IPS-15b (cell line): Measurements from ENCODE around the gene EVI2B.
"Not testable (repeated sequence)": the region's sequence is repeated elsewhere in the genome, so short reads cannot be mapped to it uniquely, and the experiment has no call there.

ENCODE experiments used
- H3K27me3 ChIP-seq: one replicate; pipeline ENCODE4 v1.6.1; 2013; ENCODE audit warnings: low read length; ENCODE audit not compliant: control insufficient read depth, insufficient read depth
- H3K36me3 ChIP-seq: one replicate; pipeline ENCODE4 v1.6.1; 2013; ENCODE audit warnings: low read length; ENCODE audit not compliant: control insufficient read depth, insufficient read depth
- H3K4me1 ChIP-seq: one replicate; pipeline ENCODE4 v1.6.1; 2013; ENCODE audit warnings: mild to moderate bottlenecking, low read length; ENCODE audit not compliant: control insufficient read depth, insufficient read depth
- H3K4me3 ChIP-seq: one replicate; pipeline ENCODE4 v1.5.1; 2013; ENCODE audit warnings: low read depth, low read length
- H3K9ac ChIP-seq: one replicate; pipeline ENCODE4 v1.6.1; 2013; ENCODE audit warnings: low read depth, mild to moderate bottlenecking, low read length
- H3K9me3 ChIP-seq: one replicate; pipeline ENCODE4 v1.6.1; 2013; ENCODE audit warnings: mild to moderate bottlenecking, low read length; ENCODE audit not compliant: control insufficient read depth, insufficient read depth

The EVI2B gene

DNA sequence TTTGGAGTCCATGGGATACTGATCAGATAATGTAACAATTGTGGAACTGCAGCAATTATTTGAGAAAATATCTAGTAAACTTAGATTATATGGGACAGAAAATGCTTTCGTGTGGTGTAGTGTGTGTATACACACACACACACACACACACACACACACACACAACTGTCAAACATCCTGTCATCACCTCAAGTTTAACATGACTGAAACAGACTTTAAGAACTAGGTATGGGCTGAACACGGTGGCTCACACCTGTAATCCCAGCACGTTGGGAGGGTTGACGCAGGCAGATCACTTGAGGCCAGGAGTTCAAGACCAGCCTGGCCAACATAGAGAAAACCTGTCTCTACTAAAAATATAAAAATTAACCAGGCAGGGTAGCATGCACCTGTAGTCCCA is 8.1 kb upstream of the EVI2B start:
- Histone ChIP-seq H3K9me3 (no peaks in the 10 kb centered on the region), H3K9ac (no peak overlapping the region), H3K4me1 (no peaks in the 10 kb centered on the region), H3K36me3 (no peaks in the 10 kb centered on the region), H3K4me3 (no peak overlapping the region), H3K27me3 (no peaks in the 10 kb centered on the region)

DNA sequence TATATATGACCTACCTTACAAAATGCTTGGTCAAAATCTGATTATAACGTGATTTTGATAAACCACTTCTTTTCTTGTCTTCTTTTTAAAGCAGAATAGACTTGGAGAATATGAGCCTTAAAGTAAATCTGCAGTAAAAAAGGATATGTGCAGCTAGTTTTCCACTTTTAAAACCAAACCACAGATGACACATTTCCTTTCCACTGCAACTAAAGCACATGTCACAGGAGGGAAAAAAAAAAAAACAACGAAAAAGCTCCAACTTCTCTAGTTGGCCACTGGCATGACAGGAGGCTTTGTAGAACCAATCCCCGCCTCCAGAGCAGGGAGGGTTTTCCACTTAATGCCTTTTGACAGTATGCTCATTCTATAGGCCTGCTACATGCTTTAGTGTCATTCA is 7.6 kb upstream of the EVI2B start, which contains the start of gene EVI2A:
Gene EVI2A, minus strand, starts transcription at position 142 of the 400 bp plus-strand sequence. CDS start 2,609 bp downstream, outside the sequence.
- H3K4me1 ChIP-seq = no peaks in the 10 kb centered on the region
- no peaks in the 10 kb centered on the region for H3K27me3 ChIP-seq
- H3K36me3 ChIP-seq = no peaks in the 10 kb centered on the region
- no peaks in the 10 kb centered on the region for H3K9me3 ChIP-seq
- no peak within 1 kb of the TSS for H3K4me3 ChIP-seq
- no peak within 1 kb of the TSS for H3K9ac ChIP-seq

- Histone ChIP-seq H3K4me1 (no peaks in the 10 kb centered on the region), H3K9me3 (no peaks in the 10 kb centered on the region), H3K36me3 (no peaks in the 10 kb centered on the region), H3K4me3 (no peak overlapping the region), H3K27me3 (no peaks in the 10 kb centered on the region), H3K9ac (no peak overlapping the region)
These were observed 6.9 kb upstream of the EVI2B start for GRCh38 chr17:31320791-31321190.

- Histone ChIP-seq H3K4me3 (no peak overlapping the region), H3K9me3 (no peaks in the 10 kb centered on the region), H3K27me3 (no peaks in the 10 kb centered on the region), H3K9ac (no peak overlapping the region), H3K36me3 (no peaks in the 10 kb centered on the region), H3K4me1 (no peaks in the 10 kb centered on the region)
These were observed 6.4 kb upstream of the EVI2B start for GRCh38 chr17:31320241-31320640.

- H3K27me3 ChIP-seq = no peaks in the 10 kb centered on the region
- no peaks in the 10 kb centered on the region for H3K9me3 ChIP-seq
- H3K9ac ChIP-seq = no peak overlapping the region
- no peak overlapping the region for H3K4me3 ChIP-seq
- H3K36me3 ChIP-seq = no peaks in the 10 kb centered on the region
- H3K4me1 ChIP-seq = no peaks in the 10 kb centered on the region
These were observed 5.2 kb upstream of the EVI2B start for GRCh38 chr17:31318851-31319661.

GRCh38 chr17:31318298-31318801 is 4.5 kb upstream of the EVI2B start:
- Histone ChIP-seq H3K36me3 (no peaks in the 10 kb centered on the region), H3K9me3 (no peaks in the 10 kb centered on the region), H3K9ac (no peak overlapping the region), H3K4me1 (no peaks in the 10 kb centered on the region), H3K27me3 (no peaks in the 10 kb centered on the region), H3K4me3 (no peak overlapping the region)

GRCh38 chr17:31314782-31315100 is 887 bp upstream of the EVI2B start:
- H3K4me3 ChIP-seq = no peak overlapping the region
- no peaks in the 10 kb centered on the region for H3K27me3 ChIP-seq
- no peak overlapping the region for H3K9ac ChIP-seq
- peaks cover 3% of the 10 kb centered on the region for H3K4me1 ChIP-seq
- no peaks in the 10 kb centered on the region for H3K36me3 ChIP-seq
- no peaks in the 10 kb centered on the region for H3K9me3 ChIP-seq

DNA sequence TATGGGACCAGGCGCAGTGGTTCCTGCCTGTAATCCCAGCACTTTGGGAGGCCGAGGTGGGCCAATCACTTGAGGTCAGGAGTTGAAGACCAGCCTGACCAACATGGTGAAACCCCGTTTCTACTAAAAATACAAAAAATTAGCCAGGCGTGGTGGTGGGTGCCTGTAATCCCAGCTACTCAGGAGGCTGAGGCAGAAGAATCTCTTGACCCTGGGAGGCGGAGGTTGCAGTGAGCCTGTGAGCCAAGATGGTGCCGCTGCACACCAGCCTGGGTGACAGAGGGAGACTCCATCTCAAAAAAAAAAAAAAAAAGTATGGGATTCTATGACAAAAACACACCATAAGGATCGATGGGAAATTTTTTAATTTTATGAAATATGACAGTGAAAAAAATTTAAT is 1.6 kb downstream of the EVI2B start:
- H3K4me1 ChIP-seq, H3K9me3 ChIP-seq, H3K9ac ChIP-seq, H3K4me3 ChIP-seq, H3K36me3 ChIP-seq, H3K27me3 ChIP-seq: not testable (repeated sequence)

DNA sequence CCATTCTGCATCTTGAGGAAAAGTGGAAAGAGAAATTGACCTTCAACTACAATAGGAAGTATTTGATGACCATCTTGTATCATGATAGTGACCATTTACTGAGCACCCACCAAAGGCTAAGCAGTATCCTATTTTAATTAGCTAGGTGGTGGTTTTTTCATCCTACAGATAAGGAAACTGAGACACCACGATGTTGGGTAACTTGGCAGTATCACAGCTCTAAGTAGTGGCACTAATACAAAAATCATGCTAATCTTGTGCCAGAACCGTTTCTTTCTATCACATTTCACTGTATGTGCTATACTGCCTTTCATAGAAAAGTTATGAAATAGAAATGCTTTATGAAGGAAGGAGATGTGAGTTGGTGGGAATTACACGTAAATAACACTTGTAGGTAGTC is 2.3 kb downstream of the EVI2B start:
- no peaks in the 10 kb centered on the region for H3K27me3 ChIP-seq
- H3K9ac ChIP-seq = no peak overlapping the region
- peaks cover 3% of the 10 kb centered on the region for H3K4me1 ChIP-seq
- no peak overlapping the region for H3K4me3 ChIP-seq
- no peaks in the 10 kb centered on the region for H3K36me3 ChIP-seq
- no peaks in the 10 kb centered on the region for H3K9me3 ChIP-seq

GRCh38 chr17:31310886-31311285 is 3.0 kb downstream of the EVI2B start:
- Histone ChIP-seq H3K27me3 (no peaks in the 10 kb centered on the region), H3K9ac (no peak overlapping the region), H3K4me3 (no peak overlapping the region), H3K36me3 (no peaks in the 10 kb centered on the region), H3K4me1 (peaks cover 3% of the 10 kb centered on the region), H3K9me3 (no peaks in the 10 kb centered on the region)

DNA sequence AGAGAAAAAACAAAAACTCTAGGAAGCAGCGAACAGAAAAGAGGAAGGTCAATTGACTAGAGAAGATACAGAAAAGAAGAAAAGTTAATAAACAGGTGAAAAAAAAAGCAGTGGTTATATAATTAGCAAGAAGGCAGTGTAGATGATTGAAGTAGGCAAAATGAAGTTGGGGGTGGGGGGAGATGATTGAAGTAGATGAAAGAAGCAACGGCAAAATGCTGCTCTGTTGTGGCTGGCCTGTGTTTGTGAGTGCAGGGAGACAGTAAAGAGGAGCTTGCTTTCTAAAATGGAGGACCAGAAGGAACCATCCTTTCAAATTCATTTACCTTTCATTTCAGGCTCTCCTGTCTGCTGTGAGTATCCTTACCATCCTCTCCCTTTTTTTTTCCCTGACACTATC is 3.6 kb downstream of the EVI2B start:
- Histone ChIP-seq H3K27me3 (no peaks in the 10 kb centered on the region), H3K36me3 (no peaks in the 10 kb centered on the region), H3K4me3 (no peak overlapping the region), H3K9me3 (no peaks in the 10 kb centered on the region), H3K4me1 (peaks cover 3% of the 10 kb centered on the region), H3K9ac (no peak overlapping the region)

DNA sequence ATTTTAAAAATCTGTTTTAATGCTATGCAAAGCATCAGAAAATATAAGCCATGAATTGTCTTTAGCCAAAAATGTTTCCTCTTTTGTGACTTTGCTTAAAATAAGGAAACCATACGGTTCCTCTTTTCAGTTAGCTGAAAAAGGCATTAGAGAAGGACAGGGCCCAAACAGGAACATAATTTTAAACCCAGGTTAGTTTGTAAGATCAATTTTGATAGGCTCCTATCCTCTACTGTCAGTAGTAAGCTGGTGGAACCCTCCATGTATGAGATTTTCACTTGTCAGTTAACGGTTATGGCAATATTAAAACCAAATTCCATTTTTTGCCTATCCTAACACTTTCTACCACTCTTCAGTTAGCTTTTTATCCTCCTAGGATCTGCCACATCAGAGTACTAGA is 4.3 kb downstream of the EVI2B start:
- Histone ChIP-seq H3K4me1 (peaks cover 3% of the 10 kb centered on the region), H3K27me3 (no peaks in the 10 kb centered on the region), H3K4me3 (no peak overlapping the region), H3K36me3 (no peaks in the 10 kb centered on the region), H3K9me3 (no peaks in the 10 kb centered on the region), H3K9ac (no peak overlapping the region)
